GM18517 (cell line): ENCODE data around the gene AFTPH.

Experiments used
- ATAC-seq: cut with Tn5 transposase; IDR thresholded peaks from one replicate; pipeline ENCODE4 v1.9.1; 2021; ENCODE audit warnings: mild to moderate bottlenecking, moderate library complexity; ENCODE audit not compliant: unreplicated experiment

Gene AFTPH

DNA sequence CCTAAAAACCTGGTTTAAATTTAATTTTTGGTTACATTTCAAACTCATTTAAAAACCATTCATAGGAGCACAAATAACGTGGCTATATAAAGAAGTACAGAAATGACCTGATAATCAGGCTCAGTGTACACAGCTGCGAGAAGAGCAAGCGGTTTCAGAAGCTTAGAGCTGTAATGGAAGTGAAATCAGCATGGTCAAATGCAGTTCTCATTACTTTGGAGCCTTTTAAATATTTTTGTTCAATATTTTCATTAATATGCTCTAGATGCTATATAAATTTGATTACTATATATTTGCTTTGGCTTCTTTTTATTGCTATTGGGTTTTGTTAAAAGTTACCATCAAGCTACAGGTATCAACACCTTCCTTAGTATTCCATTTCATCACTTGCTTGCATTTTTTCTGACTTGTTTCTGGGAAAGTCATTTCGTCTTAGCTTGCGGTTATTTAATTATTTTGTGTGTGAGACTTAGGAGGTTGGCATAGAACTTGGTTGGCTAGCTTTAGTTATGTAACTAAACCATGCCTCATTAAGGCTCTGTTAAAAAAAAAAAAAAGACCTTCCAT is 58.7 kb downstream of the AFTPH start:
- ATAC-seq, result peak; percentile 86

DNA sequence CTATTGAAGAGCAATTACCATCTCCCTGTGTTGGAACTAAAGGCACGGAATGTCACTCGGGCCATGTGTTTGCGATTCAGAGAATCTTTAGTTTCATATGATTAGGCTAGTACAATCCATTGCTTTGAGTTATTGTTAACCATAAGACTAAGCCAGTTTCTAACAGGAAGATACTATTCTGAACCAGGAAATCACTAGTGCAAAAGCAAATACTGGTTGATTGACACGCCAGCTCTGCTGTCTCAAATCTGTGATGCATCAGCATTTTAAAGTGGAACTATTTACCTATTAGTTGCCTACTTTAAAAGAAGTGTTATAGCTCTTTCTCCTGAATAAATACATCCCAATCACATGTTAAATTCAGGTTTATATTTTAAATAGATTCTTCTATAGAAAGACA is 61.9 kb downstream of the AFTPH start:
- peak; percentile 38 for ATAC-seq

DNA sequence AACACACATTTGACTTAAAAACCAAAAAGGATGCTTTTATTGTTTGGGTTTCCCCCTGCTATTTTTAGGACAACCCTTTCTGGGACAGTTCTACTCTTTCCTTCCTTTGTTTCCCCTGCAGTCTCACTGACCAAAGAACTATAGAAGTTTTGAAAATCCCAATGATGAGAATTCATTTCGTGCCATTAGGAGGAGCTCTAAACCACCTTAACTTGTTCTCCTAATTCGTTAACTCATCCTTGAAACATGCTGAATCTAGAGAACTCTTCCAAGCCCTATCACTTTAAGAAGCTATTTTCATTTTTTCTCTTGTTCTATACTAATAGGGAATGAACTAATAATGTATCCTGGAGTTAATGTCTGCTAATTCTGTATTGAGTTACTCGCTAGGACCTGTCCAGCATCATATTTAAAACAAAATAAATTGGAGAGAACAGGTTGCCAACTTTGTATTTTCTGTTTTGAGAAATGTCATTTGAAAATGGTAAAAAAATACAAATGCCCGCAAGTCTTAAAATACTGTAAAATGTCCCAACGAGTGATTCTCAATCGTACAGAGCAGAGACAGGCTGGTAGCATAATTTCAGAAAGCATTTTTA is 62.9 kb downstream of the AFTPH start:
- no peak for ATAC-seq

GRCh38 chr2:64587561-64587960 is 63.4 kb downstream of the AFTPH start:
- no peak for ATAC-seq

- no peak for ATAC-seq
Observed at GRCh38 chr2:64591188-64591587, 67.1 kb downstream of the AFTPH start.

GRCh38 chr2:64593035-64593655 is 69.0 kb downstream of the AFTPH start:
- ATAC-seq, result no peak

- no peak for ATAC-seq
Observed at GRCh38 chr2:64594226-64594989, 70.3 kb downstream of the AFTPH start.

- ATAC-seq, result no peak
Observed at GRCh38 chr2:64595397-64596176, 71.5 kb downstream of the AFTPH start.

- no peak for ATAC-seq
Observed at GRCh38 chr2:64598226-64598625, 74.1 kb downstream of the AFTPH start.

DNA sequence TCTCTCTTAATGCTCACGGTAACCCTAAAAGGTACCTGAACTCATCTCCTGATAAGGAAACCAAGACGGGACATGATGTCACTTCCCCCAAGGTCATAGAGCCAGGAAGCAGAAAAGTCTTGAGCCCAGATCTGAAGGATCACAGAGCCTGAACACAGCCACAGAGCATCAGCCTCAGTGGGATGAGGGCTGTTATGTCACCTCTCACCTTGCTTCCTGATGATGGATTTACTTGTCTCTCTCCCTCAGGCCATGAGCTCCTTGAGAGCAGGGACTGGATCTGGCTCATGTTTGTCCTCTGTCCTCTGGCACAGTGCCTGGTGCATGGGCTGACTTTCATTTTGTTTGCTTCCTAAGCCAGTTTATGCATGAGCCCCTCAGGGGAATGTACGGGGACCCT is 75.3 kb downstream of the AFTPH start:
- ATAC-seq, result no peak

DNA sequence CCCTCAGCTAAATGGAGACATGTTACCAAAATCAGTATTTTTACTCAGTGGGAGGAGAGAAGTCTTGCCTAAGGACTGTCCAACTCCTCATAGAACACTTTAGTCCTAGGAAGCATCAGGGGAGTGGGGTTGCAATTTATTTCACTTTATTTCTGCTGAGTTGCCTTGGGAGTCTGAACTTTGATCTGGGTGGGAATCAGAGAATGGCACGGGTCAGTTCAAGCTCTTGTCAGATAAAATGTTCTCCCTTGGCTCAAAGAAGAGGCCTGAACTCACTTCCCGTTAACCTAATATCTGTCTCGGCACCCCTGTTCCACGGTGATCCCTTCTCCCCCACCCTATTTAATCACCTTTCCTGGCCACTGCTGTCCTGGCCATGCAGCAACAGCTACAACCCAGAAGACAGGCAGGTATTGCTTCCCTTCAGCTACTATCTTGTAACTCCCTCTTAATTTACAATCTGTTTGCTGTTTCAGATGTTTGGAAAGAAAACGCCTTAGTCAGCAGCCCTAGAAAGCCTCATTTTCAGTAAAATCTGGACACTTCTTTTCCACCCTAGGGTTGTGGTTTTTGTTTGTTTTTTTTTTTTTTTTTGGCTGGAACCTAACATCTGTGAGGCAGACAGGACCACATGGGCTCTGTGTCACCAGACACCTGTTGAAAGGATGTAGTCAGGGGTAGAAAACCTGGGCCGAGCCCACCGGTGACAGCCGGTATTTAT is 77.1 kb downstream of the AFTPH start:
- no peak for ATAC-seq

DNA sequence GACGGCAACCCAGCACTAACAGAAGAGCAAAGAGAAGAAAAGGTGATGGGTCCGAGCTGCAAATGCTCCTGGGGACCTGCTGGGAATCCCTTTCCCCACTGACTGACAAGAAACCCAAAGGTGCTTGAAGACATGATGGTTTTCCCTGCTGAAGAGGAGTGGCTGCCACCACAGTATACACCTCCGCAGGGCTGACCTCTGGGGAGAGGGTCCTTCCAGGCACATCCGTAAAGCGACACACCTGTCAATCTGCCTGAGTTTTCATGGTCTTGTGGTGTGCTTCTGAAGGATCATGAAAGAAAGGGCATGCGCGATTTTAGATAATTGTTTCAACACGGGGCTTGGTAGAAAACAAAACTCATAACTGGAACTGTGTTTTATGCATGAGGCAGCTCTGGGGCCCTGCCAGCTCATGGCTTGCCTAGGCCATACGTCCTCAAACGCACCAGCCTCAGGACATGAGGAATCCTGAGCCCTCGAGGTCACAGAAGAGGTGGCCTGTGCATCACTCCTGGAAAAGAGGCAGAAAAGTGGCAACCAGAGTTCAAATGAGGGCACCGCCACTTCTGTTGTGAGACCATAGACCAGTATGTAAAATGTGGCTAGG is 77.8 kb downstream of the AFTPH start:
- no peak for ATAC-seq

DNA sequence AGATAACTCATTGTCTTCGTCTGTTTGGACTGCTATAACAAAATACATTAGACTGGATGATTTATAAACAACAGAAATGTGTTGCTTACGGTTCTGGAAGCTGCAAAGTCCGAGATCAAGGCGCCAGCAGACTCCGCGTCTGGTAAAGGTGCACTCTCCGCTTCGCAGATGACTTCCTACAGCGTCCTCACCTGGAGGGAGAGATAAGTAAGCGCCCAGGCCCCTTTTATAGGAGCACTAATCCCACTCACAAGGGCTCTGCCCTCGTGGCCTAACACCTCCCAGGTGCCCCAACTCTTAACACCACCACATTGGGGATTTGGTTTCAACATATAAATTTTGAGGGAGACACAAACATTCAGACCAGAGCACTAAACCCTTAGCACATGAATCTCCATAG is 78.3 kb downstream of the AFTPH start:
- ATAC-seq, result no peak

GRCh38 chr2:64604155-64604554 is 80.0 kb downstream of the AFTPH start:
- no peak for ATAC-seq

GRCh38 chr2:64605026-64605471 is 80.9 kb downstream of the AFTPH start:
- ATAC-seq, result no peak

GRCh38 chr2:64605991-64606478 is 81.9 kb downstream of the AFTPH start:
- no peak for ATAC-seq

DNA sequence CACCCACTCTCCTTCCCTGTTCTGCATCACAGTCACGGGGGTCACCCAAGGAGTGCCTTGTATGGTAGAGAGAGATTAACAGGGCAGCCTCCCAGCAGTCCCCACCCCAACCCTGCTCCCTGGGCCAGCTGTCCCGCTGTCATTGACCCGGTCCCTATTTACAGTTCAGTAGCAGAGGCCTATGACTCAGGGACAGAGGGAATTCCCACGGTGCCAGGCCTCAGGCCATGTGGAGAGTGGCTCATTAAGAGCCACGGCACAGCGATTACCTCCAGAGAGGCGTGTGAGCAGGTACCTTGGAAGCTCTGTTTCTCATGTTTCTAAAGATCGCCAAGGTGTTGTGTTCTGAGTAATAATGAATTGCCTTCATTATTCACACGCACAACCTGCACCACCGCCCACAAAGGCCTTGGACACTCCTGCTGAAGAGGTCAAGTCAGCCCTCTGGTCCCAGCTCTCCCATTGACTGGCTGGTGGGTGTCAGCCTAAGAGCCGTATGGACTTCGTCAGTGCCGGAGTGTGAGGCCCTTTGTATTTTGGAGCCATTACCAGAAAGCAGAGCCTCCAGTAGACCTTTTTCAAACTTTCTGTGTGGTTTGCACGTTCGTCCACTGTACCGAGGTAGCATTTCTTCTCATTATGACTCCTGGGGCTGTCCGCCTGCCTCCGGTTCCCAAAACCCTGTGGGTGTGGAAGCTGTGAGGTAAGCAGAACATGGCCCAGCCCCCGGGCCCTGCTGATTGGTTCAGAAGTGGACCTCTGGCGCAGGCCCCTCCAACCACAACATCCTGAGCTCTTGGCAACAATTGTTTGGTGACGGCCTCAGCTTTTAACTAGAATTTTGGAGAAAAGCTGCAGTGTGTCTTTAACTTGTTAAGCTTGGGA is 82.6 kb downstream of the AFTPH start:
- peak; percentile 90 for ATAC-seq

DNA sequence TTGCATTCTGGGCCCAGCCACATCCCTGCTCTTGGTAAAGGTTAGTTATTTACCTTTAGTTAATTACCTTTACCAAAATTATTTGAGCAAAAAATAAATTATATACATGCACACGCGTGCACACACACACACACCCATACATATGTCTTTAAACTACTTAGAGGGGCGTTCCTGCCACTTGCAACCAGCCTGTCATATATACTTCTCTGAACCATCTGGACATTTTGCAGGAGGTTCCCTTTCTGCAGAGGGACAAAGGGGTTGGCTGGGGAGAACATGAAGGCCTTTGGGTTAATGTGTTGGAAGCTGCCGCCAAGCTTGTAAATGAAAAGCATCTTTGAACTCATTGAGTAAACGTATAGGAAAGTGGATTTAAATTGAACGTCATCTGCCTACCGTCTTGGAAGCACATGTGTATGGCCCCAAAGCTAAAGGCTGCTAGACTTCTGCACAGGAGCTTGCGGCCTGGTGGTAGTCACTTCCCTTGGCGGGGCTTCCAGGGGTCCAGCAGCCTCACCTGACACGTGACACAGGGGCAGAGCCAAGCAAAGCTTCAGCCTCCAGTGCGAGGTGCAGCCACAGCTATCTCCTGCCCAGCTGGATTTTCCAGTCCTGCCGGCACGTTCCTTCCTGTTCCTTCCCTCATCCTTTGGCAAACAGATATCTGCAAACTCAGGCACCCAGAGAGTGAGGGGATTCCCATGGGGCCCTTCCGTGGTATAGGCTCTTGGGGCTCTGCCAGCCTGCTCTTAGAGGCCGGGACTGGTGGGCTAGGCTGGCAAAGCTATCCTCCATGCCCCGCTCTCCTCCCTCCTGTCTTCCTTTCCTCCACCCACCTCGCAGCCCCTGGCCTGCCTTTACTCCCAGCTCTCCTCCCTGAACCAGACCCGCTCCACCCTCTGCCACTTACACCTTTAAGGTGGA is 83.5 kb downstream of the AFTPH start:
- no peak for ATAC-seq
